ENCODE results near the gene CYP19A1. TPM values are rescaled to one million over a fixed set of nuclear protein-coding genes. Genes with fewer than 3 reads are reported as not detected.
"Not testable (repeated sequence)": the region's sequence is repeated elsewhere in the genome, so short reads cannot be mapped to it uniquely, and the experiment has no call there.

CYP19A1 gene
- total and polyA plus RNA-seq, 5 donors from 2014 or later = 0.52 TPM; not detected in 4

DNA sequence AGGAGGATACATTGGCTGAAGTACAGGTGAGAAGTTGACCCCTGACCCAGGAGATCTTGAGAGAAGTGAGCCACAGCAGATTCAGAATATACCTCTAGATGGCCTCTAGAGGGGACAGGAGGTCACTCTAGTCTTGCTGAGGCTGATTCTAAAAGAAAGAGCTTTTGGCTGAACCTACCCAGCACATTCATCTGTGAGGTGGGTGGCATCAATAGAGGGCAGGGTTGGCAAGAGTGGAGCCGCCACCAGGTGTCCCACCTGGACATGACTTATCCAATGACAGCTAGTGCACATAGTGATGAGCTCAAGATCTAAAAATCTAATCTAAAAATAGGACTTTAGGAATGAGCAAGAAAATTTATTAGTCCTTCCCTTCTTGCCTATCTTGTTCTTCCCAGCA lies 51.6 kb downstream of the CYP19A1 start:
- Histone ChIP-seq H3K4me3 (ENCODE audit: low read depth, low read length) (no peak overlapping the region), H3K36me3 (ENCODE audit: control insufficient read depth, insufficient read depth, low read length) (no peaks in the 10 kb centered on the region), H3K4me1 (ENCODE audit: control insufficient read depth, insufficient read depth, low read length, poor library complexity, severe bottlenecking) (no peaks in the 10 kb centered on the region), H3K27ac (ENCODE audit: insufficient read depth, low read length, poor library complexity, severe bottlenecking) (no peak overlapping the region), H3K9me3 (ENCODE audit: control insufficient read depth in 2 of 2, low read length in 2 of 2) (no peaks in the 10 kb centered on the region), H3K27me3 (ENCODE audit: control insufficient read depth, insufficient read depth, low read length) (no peaks in the 10 kb centered on the region)
- H3K27me3 Mint-ChIP-seq = no peaks in the 10 kb centered on the region
- ATAC-seq (ENCODE audit: low read depth in 2 of 2) = no peak
- H3K36me3 Mint-ChIP-seq = no peaks in the 10 kb centered on the region
- no peak for DNase-seq
- H3K4me3 Mint-ChIP-seq = no peak overlapping the region
- peaks cover 0 to 6% (median 0%) of the 10 kb centered on the region in 4 donors for H3K4me1 Mint-ChIP-seq
- H3K27ac Mint-ChIP-seq = no peak overlapping the region
- H3K9me3 Mint-ChIP-seq = peaks cover 0 to 1% (median 0%) of the 10 kb centered on the region in 7 donors

DNA sequence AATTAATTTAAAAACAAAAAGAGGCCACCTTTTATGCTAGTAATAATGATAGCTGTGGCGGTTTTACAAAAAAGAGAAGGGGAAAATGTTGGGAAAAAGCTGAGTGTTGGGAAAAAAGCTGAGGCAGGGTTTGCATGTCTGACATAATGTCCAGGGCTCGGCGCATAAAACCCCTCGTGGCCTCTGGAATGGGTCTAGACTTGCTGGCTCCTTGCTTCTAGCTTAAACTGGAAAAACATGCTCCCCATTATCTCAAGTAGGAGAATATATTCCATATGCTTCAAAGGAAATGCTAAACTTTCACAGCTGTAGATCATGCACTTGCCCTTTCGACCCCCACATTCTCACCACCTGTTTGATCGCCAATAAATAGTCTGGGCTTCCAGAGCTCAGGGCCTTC lies 53.0 kb downstream of the CYP19A1 start:
- H3K9me3 ChIP-seq (ENCODE audit: control insufficient read depth in 2 of 2, low read length in 2 of 2) = no peaks in the 10 kb centered on the region
- peaks cover 0 to 1% (median 0%) of the 10 kb centered on the region in 7 donors for H3K9me3 Mint-ChIP-seq
- ATAC-seq (ENCODE audit: low read depth in 2 of 2) (no peak), DNase-seq (no peak)
- no peaks in the 10 kb centered on the region for H3K36me3 Mint-ChIP-seq
- H3K4me3 Mint-ChIP-seq = no peak overlapping the region
- peaks cover 0 to 6% (median 2%) of the 10 kb centered on the region in 4 donors for H3K4me1 Mint-ChIP-seq
- no peaks in the 10 kb centered on the region for H3K36me3 ChIP-seq (ENCODE audit: control insufficient read depth, insufficient read depth, low read length)
- H3K4me3 ChIP-seq (ENCODE audit: low read depth, low read length) = no peak overlapping the region
- H3K4me1 ChIP-seq (ENCODE audit: control insufficient read depth, insufficient read depth, low read length, poor library complexity, severe bottlenecking) = no peaks in the 10 kb centered on the region
- H3K27me3 ChIP-seq (ENCODE audit: control insufficient read depth, insufficient read depth, low read length) = no peaks in the 10 kb centered on the region
- no peak overlapping the region for H3K27ac ChIP-seq (ENCODE audit: insufficient read depth, low read length, poor library complexity, severe bottlenecking)
- no peaks in the 10 kb centered on the region for H3K27me3 Mint-ChIP-seq
- H3K27ac Mint-ChIP-seq = no peak overlapping the region

DNA sequence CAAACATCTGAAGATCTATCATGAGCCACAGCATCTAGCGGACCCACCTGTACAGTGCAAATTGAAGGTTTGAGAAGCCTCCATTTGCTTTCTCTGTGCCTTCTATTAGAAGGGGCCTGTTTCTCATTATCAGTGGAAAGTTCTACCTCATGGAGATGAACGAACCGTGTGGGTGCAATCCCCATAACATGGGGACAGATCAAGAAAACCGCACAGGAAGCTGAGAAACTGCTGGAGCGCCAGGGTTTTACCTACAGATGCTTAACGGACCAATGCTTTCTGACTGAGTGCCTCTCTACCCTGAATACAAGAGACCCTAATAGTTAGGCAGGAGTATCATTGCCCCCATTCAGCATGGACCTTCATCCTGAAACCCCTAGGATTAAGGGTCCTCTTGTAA lies 53.5 kb downstream of the CYP19A1 start:
- no peak overlapping the region for H3K4me3 ChIP-seq (ENCODE audit: low read depth, low read length)
- Mint-ChIP-seq H3K9me3 (peaks cover 0 to 1% (median 0%) of the 10 kb centered on the region in 7 donors), H3K27ac (no peak overlapping the region), H3K4me1 (peaks cover 0 to 6% (median 2%) of the 10 kb centered on the region in 4 donors), H3K27me3 (no peaks in the 10 kb centered on the region), H3K4me3 (no peak overlapping the region), H3K36me3 (no peaks in the 10 kb centered on the region)
- no peak overlapping the region for H3K27ac ChIP-seq (ENCODE audit: insufficient read depth, low read length, poor library complexity, severe bottlenecking)
- no peaks in the 10 kb centered on the region for H3K9me3 ChIP-seq (ENCODE audit: control insufficient read depth in 2 of 2, low read length in 2 of 2)
- H3K4me1 ChIP-seq (ENCODE audit: control insufficient read depth, insufficient read depth, low read length, poor library complexity, severe bottlenecking) = no peaks in the 10 kb centered on the region
- H3K36me3 ChIP-seq (ENCODE audit: control insufficient read depth, insufficient read depth, low read length) = no peaks in the 10 kb centered on the region
- DNase-seq (no peak), ATAC-seq (ENCODE audit: low read depth in 2 of 2) (no peak)
- no peaks in the 10 kb centered on the region for H3K27me3 ChIP-seq (ENCODE audit: control insufficient read depth, insufficient read depth, low read length)

DNA sequence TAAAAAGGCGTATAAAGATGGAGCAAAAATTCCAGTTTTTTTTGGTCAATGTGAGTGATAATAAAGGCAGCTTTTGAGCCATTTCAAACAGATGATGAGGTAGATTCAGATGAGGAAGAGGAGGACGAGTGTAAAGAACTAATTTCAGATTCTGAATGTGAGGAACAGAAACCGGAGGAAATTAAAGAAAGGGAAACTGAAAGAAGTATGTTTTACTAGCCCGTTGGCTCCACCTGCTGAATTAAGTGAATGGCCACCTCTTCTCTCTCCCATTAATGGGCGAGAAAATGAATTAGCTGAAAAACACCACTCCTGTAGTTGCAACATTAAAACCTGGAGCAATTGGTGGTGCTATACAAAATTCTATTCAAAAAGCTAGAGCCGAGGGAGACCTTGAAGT lies 55.4 kb downstream of the CYP19A1 start:
- no peak overlapping the region for H3K4me3 ChIP-seq (ENCODE audit: low read depth, low read length)
- H3K9me3 ChIP-seq (ENCODE audit: control insufficient read depth in 2 of 2, low read length in 2 of 2) = no peaks in the 10 kb centered on the region
- Mint-ChIP-seq H3K4me3 (no peak overlapping the region), H3K36me3 (no peaks in the 10 kb centered on the region), H3K4me1 (peaks cover 0 to 6% (median 2%) of the 10 kb centered on the region in 4 donors), H3K9me3 (no peaks in the 10 kb centered on the region), H3K27ac (no peak overlapping the region), H3K27me3 (no peaks in the 10 kb centered on the region)
- no peaks in the 10 kb centered on the region for H3K4me1 ChIP-seq (ENCODE audit: control insufficient read depth, insufficient read depth, low read length, poor library complexity, severe bottlenecking)
- H3K27ac ChIP-seq (ENCODE audit: insufficient read depth, low read length, poor library complexity, severe bottlenecking) = no peak overlapping the region
- DNase-seq (peak in 1 of 3 donors; percentile 8), ATAC-seq (ENCODE audit: low read depth in 2 of 2) (no peak)
- no peaks in the 10 kb centered on the region for H3K27me3 ChIP-seq (ENCODE audit: control insufficient read depth, insufficient read depth, low read length)
- no peaks in the 10 kb centered on the region for H3K36me3 ChIP-seq (ENCODE audit: control insufficient read depth, insufficient read depth, low read length)

DNA sequence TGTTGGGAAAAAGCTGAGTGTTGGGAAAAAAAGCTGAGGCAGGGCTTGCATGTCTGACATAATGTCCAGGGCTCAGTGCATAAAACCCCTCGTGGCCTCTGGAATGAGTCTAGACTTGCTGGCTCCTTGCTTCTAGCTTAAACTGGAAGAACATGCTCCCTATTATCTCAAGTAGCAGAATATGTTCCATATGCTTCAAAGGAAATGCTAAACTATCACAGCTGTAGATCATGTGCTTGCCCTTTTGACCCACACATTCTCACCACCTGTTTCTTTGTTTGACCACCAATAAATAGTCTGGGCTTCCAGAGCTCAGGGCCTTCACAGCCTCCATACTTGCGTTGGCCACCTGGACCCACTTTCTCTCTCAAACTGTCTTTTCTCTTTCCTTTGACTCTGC lies 56.2 kb downstream of the CYP19A1 start:
- H3K27ac Mint-ChIP-seq; H3K36me3 ChIP-seq (ENCODE audit: control insufficient read depth, insufficient read depth, low read length); H3K4me1 Mint-ChIP-seq; H3K27me3 Mint-ChIP-seq; H3K4me1 ChIP-seq (ENCODE audit: control insufficient read depth, insufficient read depth, low read length, poor library complexity, severe bottlenecking); H3K27ac ChIP-seq (ENCODE audit: insufficient read depth, low read length, poor library complexity, severe bottlenecking); H3K9me3 ChIP-seq (ENCODE audit: control insufficient read depth in 2 of 2, low read length in 2 of 2); H3K4me3 ChIP-seq (ENCODE audit: low read depth, low read length); H3K36me3 Mint-ChIP-seq; H3K27me3 ChIP-seq (ENCODE audit: control insufficient read depth, insufficient read depth, low read length); DNase-seq; H3K9me3 Mint-ChIP-seq; ATAC-seq (ENCODE audit: low read depth in 2 of 2); H3K4me3 Mint-ChIP-seq: not testable (repeated sequence)

DNA sequence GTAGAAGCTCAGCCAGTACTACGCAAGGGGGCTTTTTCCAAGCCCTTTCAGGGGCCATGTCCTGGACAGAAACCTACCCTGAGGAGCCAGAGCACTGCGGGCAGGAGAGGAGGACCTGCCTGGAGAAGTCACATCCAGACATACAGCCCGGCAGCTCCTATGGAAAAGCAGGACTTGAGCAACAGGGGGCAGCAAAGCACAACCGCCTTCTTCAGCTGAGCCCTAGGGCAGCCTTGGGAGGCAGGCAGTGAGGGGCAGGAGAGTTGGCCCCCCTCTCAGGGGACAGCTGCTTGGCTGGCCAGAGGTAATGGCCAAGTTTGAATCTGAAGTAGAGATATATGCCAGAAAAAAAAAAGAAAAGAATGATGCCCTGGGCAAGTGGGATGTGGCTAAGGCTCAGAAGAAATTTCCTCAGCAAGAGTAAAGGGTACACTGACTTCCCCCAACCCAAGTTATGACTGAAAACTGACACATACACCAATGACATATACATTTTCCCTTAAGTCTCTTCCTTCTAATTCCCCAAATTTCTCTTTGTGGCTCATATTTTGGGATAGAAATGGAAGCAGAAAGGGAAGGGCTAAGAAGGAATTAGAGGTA lies 56.9 kb downstream of the CYP19A1 start:
- no peak for ATAC-seq (ENCODE audit: low read depth in 2 of 2)
- H3K4me1 ChIP-seq (ENCODE audit: control insufficient read depth, insufficient read depth, low read length, poor library complexity, severe bottlenecking) = no peaks in the 10 kb centered on the region
- Mint-ChIP-seq H3K27ac (no peak overlapping the region), H3K36me3 (no peaks in the 10 kb centered on the region), H3K27me3 (peaks cover 5% of the 10 kb centered on the region), H3K4me3 (no peak overlapping the region), H3K4me1 (peaks cover 0 to 6% (median 2%) of the 10 kb centered on the region in 4 donors), H3K9me3 (no peaks in the 10 kb centered on the region)
- H3K27me3 ChIP-seq (ENCODE audit: control insufficient read depth, insufficient read depth, low read length) = no peaks in the 10 kb centered on the region
- peak in 1 of 3 donors; percentile 23 for DNase-seq
- H3K9me3 ChIP-seq (ENCODE audit: control insufficient read depth in 2 of 2, low read length in 2 of 2) = no peaks in the 10 kb centered on the region
- no peak overlapping the region for H3K27ac ChIP-seq (ENCODE audit: insufficient read depth, low read length, poor library complexity, severe bottlenecking)
- H3K4me3 ChIP-seq (ENCODE audit: low read depth, low read length) = no peak overlapping the region
- no peaks in the 10 kb centered on the region for H3K36me3 ChIP-seq (ENCODE audit: control insufficient read depth, insufficient read depth, low read length)

DNA sequence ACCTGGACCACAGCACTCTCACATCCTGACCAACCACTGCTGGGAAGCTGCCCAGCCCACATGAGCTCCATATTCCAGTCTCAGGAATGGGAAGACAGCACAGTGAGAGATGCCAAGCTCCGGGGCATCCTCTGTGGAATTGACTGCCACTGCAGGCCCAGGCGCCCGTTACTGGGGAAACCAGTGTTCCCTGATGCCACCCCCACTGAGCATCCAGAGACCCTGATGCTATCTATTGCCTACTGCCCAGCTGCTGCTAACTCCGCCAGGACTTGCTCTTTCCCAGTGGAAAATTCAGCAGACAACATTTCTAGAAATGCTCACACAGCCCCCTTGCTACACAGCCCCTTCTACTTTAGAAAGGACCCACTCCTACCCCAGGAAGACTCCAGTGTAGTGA lies 57.6 kb downstream of the CYP19A1 start:
- Histone ChIP-seq H3K36me3 (ENCODE audit: control insufficient read depth, insufficient read depth, low read length) (no peaks in the 10 kb centered on the region), H3K4me1 (ENCODE audit: control insufficient read depth, insufficient read depth, low read length, poor library complexity, severe bottlenecking) (no peaks in the 10 kb centered on the region), H3K27ac (ENCODE audit: insufficient read depth, low read length, poor library complexity, severe bottlenecking) (no peak overlapping the region), H3K9me3 (ENCODE audit: control insufficient read depth in 2 of 2, low read length in 2 of 2) (no peaks in the 10 kb centered on the region), H3K27me3 (ENCODE audit: control insufficient read depth, insufficient read depth, low read length) (no peaks in the 10 kb centered on the region), H3K4me3 (ENCODE audit: low read depth, low read length) (no peak overlapping the region)
- no peak overlapping the region for H3K27ac Mint-ChIP-seq
- H3K36me3 Mint-ChIP-seq = no peaks in the 10 kb centered on the region
- H3K27me3 Mint-ChIP-seq = peaks cover 5% of the 10 kb centered on the region
- no peaks in the 10 kb centered on the region for H3K9me3 Mint-ChIP-seq
- peaks cover 0 to 6% (median 2%) of the 10 kb centered on the region in 4 donors for H3K4me1 Mint-ChIP-seq
- H3K4me3 Mint-ChIP-seq = no peak overlapping the region
- DNase-seq (no peak), ATAC-seq (ENCODE audit: low read depth in 2 of 2) (no peak)

DNA sequence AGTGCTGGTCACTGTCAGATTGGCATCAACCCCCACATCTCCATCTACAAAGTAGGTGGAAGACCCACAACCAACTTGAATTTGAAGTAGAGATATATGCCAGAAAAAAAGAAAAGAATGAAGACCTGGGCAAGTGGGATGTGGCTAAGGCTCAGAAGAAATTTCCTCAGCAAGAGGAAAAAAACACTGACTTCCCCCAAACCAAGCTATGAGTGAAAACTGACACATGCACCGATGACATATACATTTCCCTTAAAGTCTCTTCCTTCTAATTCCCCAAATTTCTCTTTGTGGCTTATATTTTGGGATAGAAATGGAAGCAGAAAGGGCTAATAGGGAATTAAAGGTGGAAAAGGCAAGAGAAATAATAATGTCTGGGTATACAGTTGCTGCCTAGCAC lies 59.0 kb downstream of the CYP19A1 start:
- H3K27me3 Mint-ChIP-seq = peaks cover 5% of the 10 kb centered on the region
- H3K36me3 Mint-ChIP-seq = no peaks in the 10 kb centered on the region
- Histone ChIP-seq H3K9me3 (ENCODE audit: control insufficient read depth in 2 of 2, low read length in 2 of 2) (no peaks in the 10 kb centered on the region), H3K4me1 (ENCODE audit: control insufficient read depth, insufficient read depth, low read length, poor library complexity, severe bottlenecking) (no peaks in the 10 kb centered on the region), H3K27ac (ENCODE audit: insufficient read depth, low read length, poor library complexity, severe bottlenecking) (no peak overlapping the region), H3K36me3 (ENCODE audit: control insufficient read depth, insufficient read depth, low read length) (no peaks in the 10 kb centered on the region), H3K27me3 (ENCODE audit: control insufficient read depth, insufficient read depth, low read length) (no peaks in the 10 kb centered on the region), H3K4me3 (ENCODE audit: low read depth, low read length) (no peak overlapping the region)
- DNase-seq (no peak), ATAC-seq (ENCODE audit: low read depth in 2 of 2) (no peak)
- peaks cover 0 to 6% (median 2%) of the 10 kb centered on the region in 4 donors for H3K4me1 Mint-ChIP-seq
- no peaks in the 10 kb centered on the region for H3K9me3 Mint-ChIP-seq
- H3K27ac Mint-ChIP-seq = peak overlapping the region in 1 of 3 donors; percentile 5
- H3K4me3 Mint-ChIP-seq = no peak overlapping the region

All from CD4-positive, CD25-positive, alpha-beta regulatory T cell (primary cell).